Neural cell (in vitro differentiated cells): ENCODE results near the gene ZNF503. TPM values are rescaled to one million over a fixed set of nuclear protein-coding genes. Genes with fewer than 3 reads are reported as not detected.
A peak's percentile ranks its signal among the peaks of the same experiment; 100 is the strongest.

Source experiments
- H2AFZ ChIP-seq: fragments of 200-600, 300-800 bp; sonication (generic), shearing (Covaris generic); 2 replicates; pipeline ENCODE4 v1.6.0; 2014; ENCODE audit warnings: low read depth, mild to moderate bottlenecking, antibody characterized with exemption, low read length, moderate library complexity
- H3F3A ChIP-seq: fragments of 200-600 bp; shearing (Covaris generic); 2 replicates; pipeline ENCODE4 v1.6.1; 2016; ENCODE audit warnings: mild to moderate bottlenecking, moderate library complexity, mixed read lengths, antibody characterized with exemption, low read length; ENCODE audit not compliant: insufficient read depth, poor library complexity, severe bottlenecking
- H3K27ac ChIP-seq: fragments of 200-600, 300-800 bp; sonication (generic), shearing (Covaris generic); 2 replicates; pipeline ENCODE4 v1.5.1; 2014; ENCODE audit warnings: mild to moderate bottlenecking, low read length, moderate library complexity
- H3K27me3 ChIP-seq: fragments of 300-800, 200-600 bp; sonication (generic), shearing (Covaris generic); 2 replicates; pipeline ENCODE4 v1.6.0; 2014; ENCODE audit warnings: mild to moderate bottlenecking, low read depth, low read length, moderate library complexity; ENCODE audit not compliant: insufficient read depth
- H3K36me3 ChIP-seq: fragments of 300-800, 200-600 bp; sonication (generic), shearing (Covaris generic); 2 replicates; pipeline ENCODE4 v1.5.1; 2014; ENCODE audit warnings: mild to moderate bottlenecking, antibody characterized with exemption, low read length, moderate library complexity; ENCODE audit not compliant: insufficient read depth
- H3K4me2 ChIP-seq: fragments of 300-800, 200-600 bp; sonication (generic), shearing (Covaris generic); 2 replicates; pipeline ENCODE4 v1.6.0; 2014; ENCODE audit warnings: mild to moderate bottlenecking, low read length
- H3K4me3 ChIP-seq: fragments of 300-800, 200-600 bp; sonication (generic), shearing (Covaris generic); 2 replicates; pipeline ENCODE4 v1.5.1; 2014; ENCODE audit warnings: mild to moderate bottlenecking, low read length, moderate library complexity
- H3K79me2 ChIP-seq: fragments of 200-600 bp; shearing (Covaris generic); replicated peaks from 2 replicates; pipeline ENCODE4 v1.6.0; 2014; ENCODE audit warnings: mild to moderate bottlenecking, low read length, moderate library complexity; ENCODE audit not compliant: insufficient read depth
- H3K9ac ChIP-seq: fragments of 300-800, 200-600 bp; sonication (generic), shearing (Covaris generic); 2 replicates; pipeline ENCODE4 v1.6.1; 2016; ENCODE audit warnings: mild to moderate bottlenecking, low read length, mixed read lengths
- H3K9me2 ChIP-seq: fragments of 200-600 bp; shearing (Covaris generic); 2 replicates; pipeline ENCODE4 v1.6.1; 2016; ENCODE audit warnings: mild to moderate bottlenecking, low read length, mixed read lengths; ENCODE audit not compliant: insufficient read depth
- H3K9me3 ChIP-seq: fragments of 200-600, 300-800 bp; sonication (generic), shearing (Covaris generic); 2 replicates; pipeline ENCODE4 v1.6.1; 2016; ENCODE audit warnings: mild to moderate bottlenecking, mixed run types, low read length, moderate library complexity, mixed read lengths
- H4K20me1 ChIP-seq: fragments of 200-600 bp; shearing (Covaris generic); 2 replicates; pipeline ENCODE4 v1.6.1; 2016; ENCODE audit warnings: mild to moderate bottlenecking, mixed run types; ENCODE audit not compliant: insufficient read depth
- EP300 ChIP-seq: fragments of 450-650 bp; conservative IDR thresholded peaks from 2 replicates; pipeline ENCODE4 v1.6.1; 2014; ENCODE audit warnings: antibody characterized with exemption, mild to moderate bottlenecking, moderate library complexity; ENCODE audit not compliant: poor library complexity, severe bottlenecking
- EZH2 ChIP-seq: fragments of 200-600, 300-800 bp; shearing (Covaris generic), sonication (generic); IDR thresholded peaks from 2 replicates; pipeline ENCODE4 v1.6.1; 2014; ENCODE audit warnings: antibody characterized with exemption, low read length, borderline replicate concordance, mild to moderate bottlenecking; ENCODE audit not compliant: insufficient read depth, poor library complexity, severe bottlenecking
- MXI1 ChIP-seq: fragments of 450-650 bp; conservative IDR thresholded peaks from 2 replicates; pipeline ENCODE4 v1.6.1; 2014; ENCODE audit warnings: antibody characterized with exemption, mild to moderate bottlenecking; ENCODE audit not compliant: poor library complexity, severe bottlenecking
- POLR2AphosphoS5 ChIP-seq: IDR thresholded peaks from 2 replicates; pipeline ENCODE4 v1.6.1; 2012
- RAD21 ChIP-seq: fragments of 450-650 bp; conservative IDR thresholded peaks from 2 replicates; pipeline ENCODE4 v1.6.1; 2014; ENCODE audit warnings: antibody characterized with exemption, mild to moderate bottlenecking, moderate library complexity
- SMC3 ChIP-seq: fragments of 450-650 bp; conservative IDR thresholded peaks from 2 replicates; pipeline ENCODE4 v1.6.1; 2014; ENCODE audit warnings: antibody characterized with exemption, mild to moderate bottlenecking, moderate library complexity; ENCODE audit not compliant: poor library complexity
- TAF1 ChIP-seq: IDR thresholded peaks from 2 replicates; pipeline ENCODE4 v1.6.1; 2012; ENCODE audit warnings: low read depth
- polyA plus RNA-seq: library from polyadenylated mRNA; depleted of rRNA; stranded (reverse); fragments of >200 nt; gene quantifications from 2 replicates; pipeline ENCODE4 v1.2.3, GENCODE V29; 2014
- TF ChIP-seq, protein P1 (sequence below): fragments of 450-650 bp; IDR thresholded peaks from 2 replicates; pipeline ENCODE4 v1.5.1; 2014; ENCODE audit warnings: antibody characterized with exemption, mild to moderate bottlenecking, moderate library complexity; ENCODE audit not compliant: poor library complexity, severe bottlenecking
- TF ChIP-seq, protein P2 (sequence below): IDR thresholded peaks from 2 replicates; pipeline ENCODE4 v1.6.1; 2012; ENCODE audit warnings: borderline replicate concordance

Gene ZNF503
- polyA plus RNA-seq, 1 donor from 2014 or later: 41.4 TPM

DNA sequence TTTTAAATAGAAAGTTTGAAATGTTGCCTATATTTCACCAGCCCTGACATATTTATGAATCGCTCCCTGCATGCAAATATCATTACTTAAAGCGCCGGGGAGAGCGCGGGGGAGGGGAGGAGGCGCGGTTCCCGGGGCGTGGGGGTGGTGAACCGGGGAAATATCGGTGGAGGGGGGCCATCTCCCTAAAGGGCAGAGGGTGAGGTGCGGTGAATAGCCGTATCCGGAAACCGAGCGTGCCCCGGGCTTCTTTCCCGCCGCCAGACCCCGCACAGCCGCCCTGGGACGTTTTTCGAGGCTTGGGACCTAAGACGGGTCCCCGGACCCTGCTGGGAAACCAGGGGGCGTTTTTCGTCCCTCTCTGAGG lies 6.9 kb upstream of the ZNF503 start:
- H3K9me3 ChIP-seq: no peaks in the 10 kb centered on the region
- no peaks in the 10 kb centered on the region for H3K36me3 ChIP-seq
- peak overlapping the region; percentile 90 for H3K4me2 ChIP-seq
- no peaks in the 10 kb centered on the region for H3K9me2 ChIP-seq
- peaks cover 62% of the 10 kb centered on the region for H3K79me2 ChIP-seq
- H2AFZ ChIP-seq: no peak overlapping the region
- H3K9ac ChIP-seq: peak overlapping the region; percentile 100
- H3K4me3 ChIP-seq: peak overlapping the region; percentile 94
- H3K27ac ChIP-seq: peak overlapping the region; percentile 71
- TF ChIP-seq POLR2AphosphoS5 (no peak), TAF1 (no peak), MXI1 (no peak), SMC3 (no peak), RAD21 (no peak), EP300 (no peak), EZH2 (no peak)
- TF ChIP-seq, protein P1, sequence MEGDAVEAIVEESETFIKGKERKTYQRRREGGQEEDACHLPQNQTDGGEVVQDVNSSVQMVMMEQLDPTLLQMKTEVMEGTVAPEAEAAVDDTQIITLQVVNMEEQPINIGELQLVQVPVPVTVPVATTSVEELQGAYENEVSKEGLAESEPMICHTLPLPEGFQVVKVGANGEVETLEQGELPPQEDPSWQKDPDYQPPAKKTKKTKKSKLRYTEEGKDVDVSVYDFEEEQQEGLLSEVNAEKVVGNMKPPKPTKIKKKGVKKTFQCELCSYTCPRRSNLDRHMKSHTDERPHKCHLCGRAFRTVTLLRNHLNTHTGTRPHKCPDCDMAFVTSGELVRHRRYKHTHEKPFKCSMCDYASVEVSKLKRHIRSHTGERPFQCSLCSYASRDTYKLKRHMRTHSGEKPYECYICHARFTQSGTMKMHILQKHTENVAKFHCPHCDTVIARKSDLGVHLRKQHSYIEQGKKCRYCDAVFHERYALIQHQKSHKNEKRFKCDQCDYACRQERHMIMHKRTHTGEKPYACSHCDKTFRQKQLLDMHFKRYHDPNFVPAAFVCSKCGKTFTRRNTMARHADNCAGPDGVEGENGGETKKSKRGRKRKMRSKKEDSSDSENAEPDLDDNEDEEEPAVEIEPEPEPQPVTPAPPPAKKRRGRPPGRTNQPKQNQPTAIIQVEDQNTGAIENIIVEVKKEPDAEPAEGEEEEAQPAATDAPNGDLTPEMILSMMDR: no peak
- TF ChIP-seq, protein P2, sequence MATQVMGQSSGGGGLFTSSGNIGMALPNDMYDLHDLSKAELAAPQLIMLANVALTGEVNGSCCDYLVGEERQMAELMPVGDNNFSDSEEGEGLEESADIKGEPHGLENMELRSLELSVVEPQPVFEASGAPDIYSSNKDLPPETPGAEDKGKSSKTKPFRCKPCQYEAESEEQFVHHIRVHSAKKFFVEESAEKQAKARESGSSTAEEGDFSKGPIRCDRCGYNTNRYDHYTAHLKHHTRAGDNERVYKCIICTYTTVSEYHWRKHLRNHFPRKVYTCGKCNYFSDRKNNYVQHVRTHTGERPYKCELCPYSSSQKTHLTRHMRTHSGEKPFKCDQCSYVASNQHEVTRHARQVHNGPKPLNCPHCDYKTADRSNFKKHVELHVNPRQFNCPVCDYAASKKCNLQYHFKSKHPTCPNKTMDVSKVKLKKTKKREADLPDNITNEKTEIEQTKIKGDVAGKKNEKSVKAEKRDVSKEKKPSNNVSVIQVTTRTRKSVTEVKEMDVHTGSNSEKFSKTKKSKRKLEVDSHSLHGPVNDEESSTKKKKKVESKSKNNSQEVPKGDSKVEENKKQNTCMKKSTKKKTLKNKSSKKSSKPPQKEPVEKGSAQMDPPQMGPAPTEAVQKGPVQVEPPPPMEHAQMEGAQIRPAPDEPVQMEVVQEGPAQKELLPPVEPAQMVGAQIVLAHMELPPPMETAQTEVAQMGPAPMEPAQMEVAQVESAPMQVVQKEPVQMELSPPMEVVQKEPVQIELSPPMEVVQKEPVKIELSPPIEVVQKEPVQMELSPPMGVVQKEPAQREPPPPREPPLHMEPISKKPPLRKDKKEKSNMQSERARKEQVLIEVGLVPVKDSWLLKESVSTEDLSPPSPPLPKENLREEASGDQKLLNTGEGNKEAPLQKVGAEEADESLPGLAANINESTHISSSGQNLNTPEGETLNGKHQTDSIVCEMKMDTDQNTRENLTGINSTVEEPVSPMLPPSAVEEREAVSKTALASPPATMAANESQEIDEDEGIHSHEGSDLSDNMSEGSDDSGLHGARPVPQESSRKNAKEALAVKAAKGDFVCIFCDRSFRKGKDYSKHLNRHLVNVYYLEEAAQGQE: no peak
- no peaks in the 10 kb centered on the region for H4K20me1 ChIP-seq
- peaks cover 68% of the 10 kb centered on the region for H3K27me3 ChIP-seq
- no peaks in the 10 kb centered on the region for H3F3A ChIP-seq

DNA sequence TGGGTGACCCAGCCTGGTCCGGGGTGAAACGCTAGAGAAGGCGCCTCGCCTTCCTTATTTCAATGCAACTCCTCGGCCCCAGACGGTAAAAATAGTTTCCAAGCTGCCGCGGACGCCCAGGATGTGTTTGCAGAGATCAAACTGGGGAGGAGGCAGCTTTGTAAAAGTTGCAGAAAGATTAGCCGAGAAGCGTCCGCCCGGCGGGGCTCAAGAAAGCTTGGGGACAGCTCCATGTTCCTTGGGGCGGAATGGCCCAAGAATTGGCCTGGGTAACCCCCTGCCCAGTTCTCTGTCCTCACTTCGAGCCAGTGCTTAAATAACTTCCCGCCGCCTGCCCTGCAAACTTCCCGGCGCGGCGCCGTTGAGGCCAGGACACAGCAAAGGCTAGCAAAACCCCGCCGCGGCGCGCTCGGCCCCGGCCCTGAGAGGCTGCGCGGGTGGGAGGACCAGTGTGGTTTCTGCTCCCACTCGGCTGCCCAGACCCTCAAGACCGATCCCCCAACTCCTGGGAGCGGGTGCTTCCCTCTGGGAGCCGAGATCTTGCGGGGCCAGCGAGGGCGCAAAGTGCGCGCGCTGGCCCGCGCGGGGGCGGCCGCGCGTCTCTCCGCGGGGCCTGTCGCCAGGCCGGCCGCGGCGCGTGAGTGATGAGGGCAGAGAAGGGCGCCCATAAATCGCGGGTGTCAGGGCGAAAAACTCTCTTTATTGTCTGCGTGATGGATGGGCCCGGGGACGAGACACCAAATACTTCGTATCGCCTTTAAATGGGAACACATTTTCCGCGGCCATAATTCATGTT lies 6.3 kb upstream of the ZNF503 start:
- H3K9me2 ChIP-seq: no peaks in the 10 kb centered on the region
- H3K4me2 ChIP-seq: peak overlapping the region; percentile 90
- H2AFZ ChIP-seq: no peak overlapping the region
- TF ChIP-seq TAF1: no peak
- TF ChIP-seq, protein P2: no peak
- no peak for TF ChIP-seq EZH2
- peak; percentile 30 for TF ChIP-seq POLR2AphosphoS5
- TF ChIP-seq EP300: no peak
- peak; percentile 30 for TF ChIP-seq SMC3
- TF ChIP-seq, protein P1: peak; percentile 29
- TF ChIP-seq MXI1: no peak
- peak; percentile 40 for TF ChIP-seq RAD21
- H3K9ac ChIP-seq: peak overlapping the region; percentile 100
- peaks cover 62% of the 10 kb centered on the region for H3K79me2 ChIP-seq
- H3K27me3 ChIP-seq: peaks cover 68% of the 10 kb centered on the region
- H3K27ac ChIP-seq: peak overlapping the region; percentile 99
- peak overlapping the region; percentile 94 for H3K4me3 ChIP-seq
- H3K36me3 ChIP-seq: no peaks in the 10 kb centered on the region
- H3K9me3 ChIP-seq: no peaks in the 10 kb centered on the region
- no peaks in the 10 kb centered on the region for H4K20me1 ChIP-seq
- H3F3A ChIP-seq: peaks cover 4% of the 10 kb centered on the region
